Hepatocyte (in vitro differentiated cells): ENCODE data around the gene FOXA2.

Source experiments
- CTCF ChIP-seq: fragments of 200-600 bp; sonication (generic); IDR thresholded peaks from 2 replicates; pipeline ENCODE4 v1.5.1; 2016; ENCODE audit warnings: antibody characterized with exemption, mild to moderate bottlenecking; ENCODE audit not compliant: poor library complexity
- EZH2 ChIP-seq: fragments of 200-600 bp; sonication (generic); IDR thresholded peaks from 2 replicates; pipeline ENCODE4 v1.6.1; 2016; ENCODE audit warnings: antibody characterized with exemption, mild to moderate bottlenecking, borderline replicate concordance
- EZH2phosphoT487 ChIP-seq: fragments of 200-600 bp; sonication (generic); IDR thresholded peaks from one replicate; pipeline ENCODE4 v1.6.1; 2018; ENCODE audit warnings: antibody characterized with exemption, mild to moderate bottlenecking, low read depth, moderate library complexity; ENCODE audit not compliant: unreplicated experiment, severe bottlenecking

GRCh38 chr20:22604815-22605214, 20.4 kb upstream of the FOXA2 start:
- TF ChIP-seq EZH2phosphoT487 (no peak), CTCF (no peak), EZH2 (no peak)
